WTC11 (cell line): ENCODE data around the gene RIBC1. TPM values are rescaled to one million over a fixed set of nuclear protein-coding genes. Genes with fewer than 3 reads are reported as not detected.

ENCODE experiments used
- ATAC-seq: fragments of 200-7000 bp; cut with Tn5 transposase; 2 replicates; pipeline ENCODE4 v1.10.0; 2021; ENCODE audit warnings: mild to moderate bottlenecking, moderate library complexity
- CTCF ChIA-PET: fragments of 300-600 bp; sonication (Branson Sonifier 250); formaldehyde crosslinking; loops from one replicate; lab custom pipeline; 2021; ENCODE audit warnings: antibody characterized with exemption; lab: Charles Lee
- POLR2A ChIA-PET: fragments of 350-600 bp; sonication (Branson Sonifier 250); formaldehyde crosslinking; loops from one replicate; lab custom pipeline; 2021; ENCODE audit warnings: antibody characterized with exemption; lab: Charles Lee
- DNase-seq: peaks from one replicate; pipeline ENCODE4 v3.0.0; 2021; ENCODE audit warnings: low spot score
- H3K27ac Mint-ChIP-seq: 2 replicates; pipeline ENCODE4 v1.8.0; 2021; ENCODE audit warnings: mixed read lengths
- H3K27me3 Mint-ChIP-seq: 2 replicates; pipeline ENCODE4 v1.8.0; 2021; ENCODE audit warnings: low read depth, mild to moderate bottlenecking, moderate library complexity, mixed read lengths
- H3K36me3 Mint-ChIP-seq: 2 replicates; pipeline ENCODE4 v1.8.0; 2021; ENCODE audit warnings: mixed read lengths
- H3K4me1 Mint-ChIP-seq: 2 replicates; pipeline ENCODE4 v1.8.0; 2022; ENCODE audit warnings: mixed read lengths
- H3K4me3 Mint-ChIP-seq: 2 replicates; pipeline ENCODE4 v1.8.0; 2021; ENCODE audit warnings: mild to moderate bottlenecking, moderate library complexity, mixed read lengths
- H3K9me3 Mint-ChIP-seq: 2 replicates; pipeline ENCODE4 v1.8.0; 2021; ENCODE audit warnings: mixed read lengths
- CBFB ChIP-seq: sonication (generic); formaldehyde crosslinking; IDR thresholded peaks from 2 replicates; pipeline ENCODE4 v1.8.1; 2022; ENCODE audit warnings: mild to moderate bottlenecking, low read depth, missing genetic modification reagents
- CREM ChIP-seq: sonication (generic); formaldehyde crosslinking; IDR thresholded peaks from 2 replicates; pipeline ENCODE4 v1.8.1; 2022; ENCODE audit warnings: mild to moderate bottlenecking, missing genetic modification reagents, moderate library complexity
- ESRRA ChIP-seq: sonication (generic); formaldehyde crosslinking; IDR thresholded peaks from 2 replicates; pipeline ENCODE4 v1.8.1; 2022; ENCODE audit warnings: mild to moderate bottlenecking, missing genetic modification reagents, borderline replicate concordance
- FOXP1 ChIP-seq: sonication (generic); formaldehyde crosslinking; IDR thresholded peaks from 2 replicates; pipeline ENCODE4 v1.8.0; 2022; ENCODE audit warnings: missing genetic modification reagents, mild to moderate bottlenecking, moderate library complexity, borderline replicate concordance
- NFE2L1 ChIP-seq: sonication (generic); formaldehyde crosslinking; IDR thresholded peaks from 2 replicates; pipeline ENCODE4 v1.8.1; 2023; ENCODE audit warnings: missing genetic modification reagents
- SP1 ChIP-seq: sonication (generic); formaldehyde crosslinking; conservative IDR thresholded peaks from 2 replicates; pipeline ENCODE4 v1.8.1; 2022; ENCODE audit warnings: missing genetic modification reagents
- TEAD4 ChIP-seq: sonication (generic); formaldehyde crosslinking; IDR thresholded peaks from 2 replicates; pipeline ENCODE4 v1.8.0; 2022; ENCODE audit warnings: mild to moderate bottlenecking, missing genetic modification reagents
- ZNF121 ChIP-seq: sonication (generic); formaldehyde crosslinking; IDR thresholded peaks from 2 replicates; pipeline ENCODE4 v1.8.0; 2023; ENCODE audit warnings: missing genetic modification reagents
- ZNF219 ChIP-seq: sonication (generic); formaldehyde crosslinking; IDR thresholded peaks from 2 replicates; pipeline ENCODE4 v1.8.0; 2023; ENCODE audit warnings: missing genetic modification reagents, mild to moderate bottlenecking, borderline replicate concordance
- ZNF232 ChIP-seq: sonication (generic); formaldehyde crosslinking; IDR thresholded peaks from 2 replicates; pipeline ENCODE4 v1.8.0; 2022; ENCODE audit warnings: mild to moderate bottlenecking, missing genetic modification reagents
- ZNF671 ChIP-seq: fragments of 250-450 bp; sonication (Bioruptor Pico); IDR thresholded peaks from 2 replicates; pipeline ENCODE4 v1.8.0; 2021; ENCODE audit warnings: mild to moderate bottlenecking
- total RNA-seq: library from RNA; stranded (reverse); gene quantifications from 3 replicates; pipeline ENCODE4 v1.2.3, GENCODE V29; 2021
- TF ChIP-seq, protein P1 (sequence below): fragments of 250-450 bp; sonication (Bioruptor Pico); IDR thresholded peaks from 2 replicates; pipeline ENCODE4 v1.9.0; 2021; ENCODE audit warnings: mild to moderate bottlenecking, borderline replicate concordance
- TF ChIP-seq, protein P2 (sequence below): sonication (generic); formaldehyde crosslinking; IDR thresholded peaks from 2 replicates; pipeline ENCODE4 v1.8.0; 2022; ENCODE audit warnings: missing genetic modification reagents
- TF ChIP-seq, protein P3 (sequence below): sonication (generic); formaldehyde crosslinking; conservative IDR thresholded peaks from 2 replicates; pipeline ENCODE4 v1.8.1; 2022; ENCODE audit warnings: mild to moderate bottlenecking, missing genetic modification reagents
- TF ChIP-seq, protein P4 (sequence below): sonication (generic); formaldehyde crosslinking; IDR thresholded peaks from 2 replicates; pipeline ENCODE4 v1.8.0; 2022; ENCODE audit warnings: mild to moderate bottlenecking, missing genetic modification reagents
- TF ChIP-seq, protein P5 (sequence below): sonication (generic); formaldehyde crosslinking; IDR thresholded peaks from 2 replicates; pipeline ENCODE4 v1.8.1; 2022; ENCODE audit warnings: missing genetic modification reagents, borderline replicate concordance
- TF ChIP-seq, protein P6 (sequence below): sonication (generic); formaldehyde crosslinking; IDR thresholded peaks from 2 replicates; pipeline ENCODE4 v1.8.1; 2022; ENCODE audit warnings: mild to moderate bottlenecking, moderate library complexity, missing genetic modification reagents
- TF ChIP-seq, protein P7 (sequence below): sonication (generic); formaldehyde crosslinking; conservative IDR thresholded peaks from 2 replicates; pipeline ENCODE4 v1.8.1; 2023; ENCODE audit warnings: mild to moderate bottlenecking, low read depth, missing genetic modification reagents, moderate library complexity
- TF ChIP-seq, protein P8 (sequence below): sonication (generic); formaldehyde crosslinking; IDR thresholded peaks from 2 replicates; pipeline ENCODE4 v1.8.1; 2022; ENCODE audit warnings: low read depth, missing genetic modification reagents, borderline replicate concordance

RIBC1 gene
- total RNA-seq, 1 experiment from 2014 or later = 1.1 TPM

DNA sequence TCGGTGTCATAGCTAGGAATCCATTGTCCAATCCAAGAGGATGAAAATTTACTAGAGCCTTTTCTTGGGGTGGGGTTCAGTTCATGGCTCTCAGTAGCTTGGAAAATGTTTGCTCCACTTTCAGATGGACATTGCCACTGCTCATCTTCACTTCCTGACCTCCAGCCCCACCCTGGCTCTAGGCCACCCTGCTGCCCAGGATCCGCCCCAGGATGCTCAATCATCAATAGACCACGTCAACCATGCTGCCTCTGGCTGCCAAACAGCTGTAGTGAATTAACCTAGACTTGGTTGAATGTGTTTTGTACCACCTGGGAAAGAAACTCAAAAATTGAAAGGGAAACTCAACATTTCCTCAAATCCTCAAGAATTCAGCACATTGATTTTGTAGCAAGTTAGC lies 48.7 kb downstream of the RIBC1 start:
- DNase-seq (no peak), ATAC-seq (no peak)
- TF ChIP-seq, protein P1, sequence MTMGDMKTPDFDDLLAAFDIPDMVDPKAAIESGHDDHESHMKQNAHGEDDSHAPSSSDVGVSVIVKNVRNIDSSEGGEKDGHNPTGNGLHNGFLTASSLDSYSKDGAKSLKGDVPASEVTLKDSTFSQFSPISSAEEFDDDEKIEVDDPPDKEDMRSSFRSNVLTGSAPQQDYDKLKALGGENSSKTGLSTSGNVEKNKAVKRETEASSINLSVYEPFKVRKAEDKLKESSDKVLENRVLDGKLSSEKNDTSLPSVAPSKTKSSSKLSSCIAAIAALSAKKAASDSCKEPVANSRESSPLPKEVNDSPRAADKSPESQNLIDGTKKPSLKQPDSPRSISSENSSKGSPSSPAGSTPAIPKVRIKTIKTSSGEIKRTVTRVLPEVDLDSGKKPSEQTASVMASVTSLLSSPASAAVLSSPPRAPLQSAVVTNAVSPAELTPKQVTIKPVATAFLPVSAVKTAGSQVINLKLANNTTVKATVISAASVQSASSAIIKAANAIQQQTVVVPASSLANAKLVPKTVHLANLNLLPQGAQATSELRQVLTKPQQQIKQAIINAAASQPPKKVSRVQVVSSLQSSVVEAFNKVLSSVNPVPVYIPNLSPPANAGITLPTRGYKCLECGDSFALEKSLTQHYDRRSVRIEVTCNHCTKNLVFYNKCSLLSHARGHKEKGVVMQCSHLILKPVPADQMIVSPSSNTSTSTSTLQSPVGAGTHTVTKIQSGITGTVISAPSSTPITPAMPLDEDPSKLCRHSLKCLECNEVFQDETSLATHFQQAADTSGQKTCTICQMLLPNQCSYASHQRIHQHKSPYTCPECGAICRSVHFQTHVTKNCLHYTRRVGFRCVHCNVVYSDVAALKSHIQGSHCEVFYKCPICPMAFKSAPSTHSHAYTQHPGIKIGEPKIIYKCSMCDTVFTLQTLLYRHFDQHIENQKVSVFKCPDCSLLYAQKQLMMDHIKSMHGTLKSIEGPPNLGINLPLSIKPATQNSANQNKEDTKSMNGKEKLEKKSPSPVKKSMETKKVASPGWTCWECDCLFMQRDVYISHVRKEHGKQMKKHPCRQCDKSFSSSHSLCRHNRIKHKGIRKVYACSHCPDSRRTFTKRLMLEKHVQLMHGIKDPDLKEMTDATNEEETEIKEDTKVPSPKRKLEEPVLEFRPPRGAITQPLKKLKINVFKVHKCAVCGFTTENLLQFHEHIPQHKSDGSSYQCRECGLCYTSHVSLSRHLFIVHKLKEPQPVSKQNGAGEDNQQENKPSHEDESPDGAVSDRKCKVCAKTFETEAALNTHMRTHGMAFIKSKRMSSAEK (CRISPR knock-in tag) = no peak
- no peak for TF ChIP-seq ZNF232 (CRISPR knock-in tag)
- TF ChIP-seq CBFB (CRISPR knock-in tag) = no peak
- TF ChIP-seq NFE2L1 (CRISPR knock-in tag) = no peak
- TF ChIP-seq, protein P2, sequence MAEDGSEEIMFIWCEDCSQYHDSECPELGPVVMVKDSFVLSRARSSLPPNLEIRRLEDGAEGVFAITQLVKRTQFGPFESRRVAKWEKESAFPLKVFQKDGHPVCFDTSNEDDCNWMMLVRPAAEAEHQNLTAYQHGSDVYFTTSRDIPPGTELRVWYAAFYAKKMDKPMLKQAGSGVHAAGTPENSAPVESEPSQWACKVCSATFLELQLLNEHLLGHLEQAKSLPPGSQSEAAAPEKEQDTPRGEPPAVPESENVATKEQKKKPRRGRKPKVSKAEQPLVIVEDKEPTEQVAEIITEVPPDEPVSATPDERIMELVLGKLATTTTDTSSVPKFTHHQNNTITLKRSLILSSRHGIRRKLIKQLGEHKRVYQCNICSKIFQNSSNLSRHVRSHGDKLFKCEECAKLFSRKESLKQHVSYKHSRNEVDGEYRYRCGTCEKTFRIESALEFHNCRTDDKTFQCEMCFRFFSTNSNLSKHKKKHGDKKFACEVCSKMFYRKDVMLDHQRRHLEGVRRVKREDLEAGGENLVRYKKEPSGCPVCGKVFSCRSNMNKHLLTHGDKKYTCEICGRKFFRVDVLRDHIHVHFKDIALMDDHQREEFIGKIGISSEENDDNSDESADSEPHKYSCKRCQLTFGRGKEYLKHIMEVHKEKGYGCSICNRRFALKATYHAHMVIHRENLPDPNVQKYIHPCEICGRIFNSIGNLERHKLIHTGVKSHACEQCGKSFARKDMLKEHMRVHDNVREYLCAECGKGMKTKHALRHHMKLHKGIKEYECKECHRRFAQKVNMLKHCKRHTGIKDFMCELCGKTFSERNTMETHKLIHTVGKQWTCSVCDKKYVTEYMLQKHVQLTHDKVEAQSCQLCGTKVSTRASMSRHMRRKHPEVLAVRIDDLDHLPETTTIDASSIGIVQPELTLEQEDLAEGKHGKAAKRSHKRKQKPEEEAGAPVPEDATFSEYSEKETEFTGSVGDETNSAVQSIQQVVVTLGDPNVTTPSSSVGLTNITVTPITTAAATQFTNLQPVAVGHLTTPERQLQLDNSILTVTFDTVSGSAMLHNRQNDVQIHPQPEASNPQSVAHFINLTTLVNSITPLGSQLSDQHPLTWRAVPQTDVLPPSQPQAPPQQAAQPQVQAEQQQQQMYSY (CRISPR knock-in tag) = no peak
- TF ChIP-seq CREM (CRISPR knock-in tag) = no peak
- TF ChIP-seq, protein P3, sequence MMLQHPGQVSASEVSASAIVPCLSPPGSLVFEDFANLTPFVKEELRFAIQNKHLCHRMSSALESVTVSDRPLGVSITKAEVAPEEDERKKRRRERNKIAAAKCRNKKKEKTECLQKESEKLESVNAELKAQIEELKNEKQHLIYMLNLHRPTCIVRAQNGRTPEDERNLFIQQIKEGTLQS = no peak
- TF ChIP-seq, protein P4, sequence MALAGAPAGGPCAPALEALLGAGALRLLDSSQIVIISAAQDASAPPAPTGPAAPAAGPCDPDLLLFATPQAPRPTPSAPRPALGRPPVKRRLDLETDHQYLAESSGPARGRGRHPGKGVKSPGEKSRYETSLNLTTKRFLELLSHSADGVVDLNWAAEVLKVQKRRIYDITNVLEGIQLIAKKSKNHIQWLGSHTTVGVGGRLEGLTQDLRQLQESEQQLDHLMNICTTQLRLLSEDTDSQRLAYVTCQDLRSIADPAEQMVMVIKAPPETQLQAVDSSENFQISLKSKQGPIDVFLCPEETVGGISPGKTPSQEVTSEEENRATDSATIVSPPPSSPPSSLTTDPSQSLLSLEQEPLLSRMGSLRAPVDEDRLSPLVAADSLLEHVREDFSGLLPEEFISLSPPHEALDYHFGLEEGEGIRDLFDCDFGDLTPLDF (CRISPR knock-in tag) = no peak
- TF ChIP-seq FOXP1 (CRISPR knock-in tag) = no peak
- TF ChIP-seq ZNF121 (CRISPR knock-in tag) = no peak
- TF ChIP-seq SP1 (CRISPR knock-in tag) = no peak
- TF ChIP-seq, protein P5, sequence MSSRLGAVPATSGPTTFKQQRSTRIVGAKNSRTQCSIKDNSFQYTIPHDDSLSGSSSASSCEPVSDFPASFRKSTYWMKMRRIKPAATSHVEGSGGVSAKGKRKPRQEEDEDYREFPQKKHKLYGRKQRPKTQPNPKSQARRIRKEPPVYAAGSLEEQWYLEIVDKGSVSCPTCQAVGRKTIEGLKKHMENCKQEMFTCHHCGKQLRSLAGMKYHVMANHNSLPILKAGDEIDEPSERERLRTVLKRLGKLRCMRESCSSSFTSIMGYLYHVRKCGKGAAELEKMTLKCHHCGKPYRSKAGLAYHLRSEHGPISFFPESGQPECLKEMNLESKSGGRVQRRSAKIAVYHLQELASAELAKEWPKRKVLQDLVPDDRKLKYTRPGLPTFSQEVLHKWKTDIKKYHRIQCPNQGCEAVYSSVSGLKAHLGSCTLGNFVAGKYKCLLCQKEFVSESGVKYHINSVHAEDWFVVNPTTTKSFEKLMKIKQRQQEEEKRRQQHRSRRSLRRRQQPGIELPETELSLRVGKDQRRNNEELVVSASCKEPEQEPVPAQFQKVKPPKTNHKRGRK = no peak
- TF ChIP-seq, protein P6, sequence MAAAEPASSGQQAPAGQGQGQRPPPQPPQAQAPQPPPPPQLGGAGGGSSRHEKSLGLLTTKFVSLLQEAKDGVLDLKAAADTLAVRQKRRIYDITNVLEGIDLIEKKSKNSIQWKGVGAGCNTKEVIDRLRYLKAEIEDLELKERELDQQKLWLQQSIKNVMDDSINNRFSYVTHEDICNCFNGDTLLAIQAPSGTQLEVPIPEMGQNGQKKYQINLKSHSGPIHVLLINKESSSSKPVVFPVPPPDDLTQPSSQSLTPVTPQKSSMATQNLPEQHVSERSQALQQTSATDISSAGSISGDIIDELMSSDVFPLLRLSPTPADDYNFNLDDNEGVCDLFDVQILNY (CRISPR knock-in tag) = no peak
- no peak for TF ChIP-seq ESRRA (CRISPR knock-in tag)
- TF ChIP-seq ZNF671 (CRISPR knock-in tag) = no peak
- TF ChIP-seq, protein P7, sequence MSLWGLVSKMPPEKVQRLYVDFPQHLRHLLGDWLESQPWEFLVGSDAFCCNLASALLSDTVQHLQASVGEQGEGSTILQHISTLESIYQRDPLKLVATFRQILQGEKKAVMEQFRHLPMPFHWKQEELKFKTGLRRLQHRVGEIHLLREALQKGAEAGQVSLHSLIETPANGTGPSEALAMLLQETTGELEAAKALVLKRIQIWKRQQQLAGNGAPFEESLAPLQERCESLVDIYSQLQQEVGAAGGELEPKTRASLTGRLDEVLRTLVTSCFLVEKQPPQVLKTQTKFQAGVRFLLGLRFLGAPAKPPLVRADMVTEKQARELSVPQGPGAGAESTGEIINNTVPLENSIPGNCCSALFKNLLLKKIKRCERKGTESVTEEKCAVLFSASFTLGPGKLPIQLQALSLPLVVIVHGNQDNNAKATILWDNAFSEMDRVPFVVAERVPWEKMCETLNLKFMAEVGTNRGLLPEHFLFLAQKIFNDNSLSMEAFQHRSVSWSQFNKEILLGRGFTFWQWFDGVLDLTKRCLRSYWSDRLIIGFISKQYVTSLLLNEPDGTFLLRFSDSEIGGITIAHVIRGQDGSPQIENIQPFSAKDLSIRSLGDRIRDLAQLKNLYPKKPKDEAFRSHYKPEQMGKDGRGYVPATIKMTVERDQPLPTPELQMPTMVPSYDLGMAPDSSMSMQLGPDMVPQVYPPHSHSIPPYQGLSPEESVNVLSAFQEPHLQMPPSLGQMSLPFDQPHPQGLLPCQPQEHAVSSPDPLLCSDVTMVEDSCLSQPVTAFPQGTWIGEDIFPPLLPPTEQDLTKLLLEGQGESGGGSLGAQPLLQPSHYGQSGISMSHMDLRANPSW (CRISPR knock-in tag) = no peak
- no peak for TF ChIP-seq TEAD4
- TF ChIP-seq, protein P8, sequence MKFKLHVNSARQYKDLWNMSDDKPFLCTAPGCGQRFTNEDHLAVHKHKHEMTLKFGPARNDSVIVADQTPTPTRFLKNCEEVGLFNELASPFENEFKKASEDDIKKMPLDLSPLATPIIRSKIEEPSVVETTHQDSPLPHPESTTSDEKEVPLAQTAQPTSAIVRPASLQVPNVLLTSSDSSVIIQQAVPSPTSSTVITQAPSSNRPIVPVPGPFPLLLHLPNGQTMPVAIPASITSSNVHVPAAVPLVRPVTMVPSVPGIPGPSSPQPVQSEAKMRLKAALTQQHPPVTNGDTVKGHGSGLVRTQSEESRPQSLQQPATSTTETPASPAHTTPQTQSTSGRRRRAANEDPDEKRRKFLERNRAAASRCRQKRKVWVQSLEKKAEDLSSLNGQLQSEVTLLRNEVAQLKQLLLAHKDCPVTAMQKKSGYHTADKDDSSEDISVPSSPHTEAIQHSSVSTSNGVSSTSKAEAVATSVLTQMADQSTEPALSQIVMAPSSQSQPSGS (CRISPR knock-in tag) = no peak
- no peak for TF ChIP-seq ZNF219 (CRISPR knock-in tag)
- Mint-ChIP-seq H3K4me1 (no peaks in the 10 kb centered on the region), H3K4me3 (no peak overlapping the region), H3K36me3 (no peaks in the 10 kb centered on the region), H3K27ac (no peak overlapping the region), H3K9me3 (no peaks in the 10 kb centered on the region), H3K27me3 (peaks cover 16% of the 10 kb centered on the region)
- ChIA-PET CTCF (no interaction called here), POLR2A (no interaction called here)
